Choroid plexus epithelial cell (primary cell): ENCODE data around the gene ERC1.
"Not testable (repeated sequence)": the region's sequence is repeated elsewhere in the genome, so short reads cannot be mapped to it uniquely, and the experiment has no call there.

Experiments used
- DNase-seq: peaks from one replicate; pipeline ENCODE4 v3.0.0-alpha.2; 2010; ENCODE audit warnings: low read depth
- H3K4me3 ChIP-seq: 2 replicates; pipeline ENCODE4 v1.5.1; 2011; ENCODE audit warnings: low read depth, mild to moderate bottlenecking, control low read depth, low read length, moderate library complexity
- CTCF ChIP-seq: conservative IDR thresholded peaks from 2 replicates; pipeline ENCODE4 v1.5.1; 2011; ENCODE audit warnings: low read depth, mild to moderate bottlenecking, control low read depth, inconsistent platforms, low read length, moderate library complexity

The ERC1 gene

GRCh38 chr12:991350-992333 lies 619 bp downstream of the ERC1 start:
- peak overlapping the region; percentile 85 for H3K4me3 ChIP-seq
- TF ChIP-seq CTCF, result no peak
- peak; percentile 28 for DNase-seq

- no peak for DNase-seq
- no peak overlapping the region for H3K4me3 ChIP-seq
- no peak for TF ChIP-seq CTCF
Measured at GRCh38 chr12:992647-993046, 1.6 kb downstream of the ERC1 start.

- no peak for TF ChIP-seq CTCF
- no peak for DNase-seq
- H3K4me3 ChIP-seq, result no peak overlapping the region
Measured at GRCh38 chr12:996881-997280, 5.9 kb downstream of the ERC1 start.

GRCh38 chr12:997505-997904 lies 6.5 kb downstream of the ERC1 start:
- TF ChIP-seq CTCF, result no peak

GRCh38 chr12:998020-998874 lies 7.2 kb downstream of the ERC1 start:
- H3K4me3 ChIP-seq, result no peak overlapping the region
- peak; percentile 15 for DNase-seq
- no peak for TF ChIP-seq CTCF

More at GRCh38 chr12:997505-997904, 6.5 kb downstream of the ERC1 start:
- no peak overlapping the region for H3K4me3 ChIP-seq
- DNase-seq, result no peak

GRCh38 chr12:999736-1000135 lies 8.7 kb downstream of the ERC1 start:
- H3K4me3 ChIP-seq, DNase-seq: not testable (repeated sequence)

GRCh38 chr12:1001507-1001906 lies 10.5 kb downstream of the ERC1 start:
- DNase-seq, result no peak
- no peak overlapping the region for H3K4me3 ChIP-seq
- no peak for TF ChIP-seq CTCF
